IMR-90 (cell line): ENCODE data around the gene TNFAIP8. TPM values are rescaled to one million over a fixed set of nuclear protein-coding genes. Genes with fewer than 3 reads are reported as not detected.

Experiments
- ATAC-seq: fragments of 200-7000 bp; cut with Tn5 transposase; 2 replicates; pipeline ENCODE4 v1.9.1; 2020; ENCODE audit warnings: low read depth, mild to moderate bottlenecking, moderate library complexity
- BruUV-seq: library from RNA; stranded (reverse); fragments of 400-500 nt; replicated peaks from 2 replicates; lab custom pipeline; 2021; lab: Mats Ljungman, UMichigan
- CTCF ChIA-PET: fragments of 300-600 bp; formaldehyde crosslinking; extraction: SDS; loops from one replicate; lab custom pipeline; 2021; ENCODE audit warnings: antibody characterized with exemption; lab: Yijun Ruan, JAX
- POLR2A ChIA-PET: fragments of 300-600 bp; sonication (Branson Sonifier 250); formaldehyde crosslinking; loops from one replicate; lab custom pipeline; 2022; ENCODE audit warnings: antibody characterized with exemption; ENCODE audit not compliant: unreplicated experiment; lab: Charles Lee
- DNase-seq: peaks from one replicate; pipeline ENCODE4 v3.0.0; 2013
- H2AFZ ChIP-seq: replicated peaks from 2 replicates; pipeline ENCODE3; 2013; ENCODE audit warnings: low read length, mild to moderate bottlenecking; ENCODE audit not compliant: poor library complexity
- H2AK5ac ChIP-seq: 2 replicates; pipeline ENCODE4 v1.6.1; 2013; ENCODE audit warnings: low read depth, low read length, inconsistent platforms
- H2AK9ac ChIP-seq: replicated peaks from 2 replicates; pipeline ENCODE3; 2013; ENCODE audit warnings: mild to moderate bottlenecking, low read depth, low read length, moderate library complexity; ENCODE audit not compliant: poor library complexity
- H2BK120ac ChIP-seq: 2 replicates; pipeline ENCODE4 v1.6.1; 2013; ENCODE audit warnings: low read depth, low read length, inconsistent platforms
- H2BK15ac ChIP-seq: 3 replicates; pipeline ENCODE4 v1.6.1; 2013; ENCODE audit warnings: low read depth, low read length, inconsistent platforms
- H2BK20ac ChIP-seq: 2 replicates; pipeline ENCODE4 v1.6.1; 2013; ENCODE audit warnings: low read depth, mild to moderate bottlenecking, inconsistent platforms, low read length, moderate library complexity
- H2BK5ac ChIP-seq: 2 replicates; pipeline ENCODE4 v1.6.1; 2013; ENCODE audit warnings: mild to moderate bottlenecking, low read depth, low read length, inconsistent platforms; ENCODE audit not compliant: poor library complexity, severe bottlenecking
- H3K14ac ChIP-seq: replicated peaks from 2 replicates; pipeline ENCODE4 v1.6.1; 2013; ENCODE audit warnings: low read depth, low read length, inconsistent platforms
- H3K18ac ChIP-seq: 2 replicates; pipeline ENCODE4 v1.6.1; 2013; ENCODE audit warnings: low read depth, low read length, control low read depth
- H3K23ac ChIP-seq: 2 replicates; pipeline ENCODE4 v1.6.1; 2013; ENCODE audit warnings: low read depth, low read length, inconsistent platforms
- H3K27ac ChIP-seq: 2 replicates; pipeline ENCODE4 v1.5.1; 2013; ENCODE audit warnings: mild to moderate bottlenecking, control low read depth, low read length; ENCODE audit not compliant: insufficient read depth
- H3K27me3 ChIP-seq: 2 replicates; pipeline ENCODE4 v1.6.1; 2013; ENCODE audit warnings: low read length; ENCODE audit not compliant: control insufficient read depth, insufficient read depth
- H3K36me3 ChIP-seq: 2 replicates; pipeline ENCODE4 v1.6.1; 2013; ENCODE audit warnings: low read length, mixed read lengths; ENCODE audit not compliant: control insufficient read depth, insufficient read depth
- H3K4ac ChIP-seq: 2 replicates; pipeline ENCODE4 v1.6.1; 2013; ENCODE audit warnings: low read depth, low read length, inconsistent platforms
- H3K4me1 ChIP-seq: 2 replicates; pipeline ENCODE4 v1.6.1; 2013; ENCODE audit warnings: low read length, mixed read lengths; ENCODE audit not compliant: control insufficient read depth, insufficient read depth
- H3K4me2 ChIP-seq: 2 replicates; pipeline ENCODE4 v1.6.1; 2013; ENCODE audit warnings: low read depth, mild to moderate bottlenecking, control low read depth, low read length, moderate library complexity
- H3K4me3 ChIP-seq: 2 replicates; pipeline ENCODE4 v1.5.1; 2013; ENCODE audit warnings: low read depth, mild to moderate bottlenecking, control low read depth, low read length, moderate library complexity; ENCODE audit not compliant: insufficient read depth
- H3K56ac ChIP-seq: 2 replicates; pipeline ENCODE4 v1.6.1; 2013; ENCODE audit warnings: low read length, inconsistent platforms; ENCODE audit not compliant: insufficient read depth; ENCODE audit errors: extremely low read depth
- H3K79me1 ChIP-seq, 2 experiments: 2 replicates each; pipeline ENCODE4 v1.6.1; 2013; ENCODE audit warnings: low read length in 2 of 2, inconsistent platforms in 1 of 2, low read depth in 1 of 2
- H3K9ac ChIP-seq: 2 replicates; pipeline ENCODE4 v1.6.1; 2013; ENCODE audit warnings: low read depth, low read length, control low read depth
- H3K9me1 ChIP-seq: 2 replicates; pipeline ENCODE4 v1.6.1; 2013; ENCODE audit warnings: low read length, inconsistent platforms; ENCODE audit not compliant: insufficient read depth
- H3K9me3 ChIP-seq: 2 replicates; pipeline ENCODE4 v1.6.1; 2013; ENCODE audit warnings: low read length; ENCODE audit not compliant: control insufficient read depth, insufficient read depth
- H4K20me1 ChIP-seq: 2 replicates; pipeline ENCODE4 v1.6.1; 2013; ENCODE audit warnings: low read length, inconsistent platforms; ENCODE audit not compliant: insufficient read depth
- H4K5ac ChIP-seq: 2 replicates; pipeline ENCODE4 v1.6.1; 2013; ENCODE audit warnings: mild to moderate bottlenecking, low read depth, low read length, control low read depth
- H4K8ac ChIP-seq, 2 experiments: 2 replicates each; pipeline ENCODE4 v1.6.1; 2013; ENCODE audit warnings: low read depth in 2 of 2, low read length in 2 of 2, control low read depth in 1 of 2, inconsistent platforms in 1 of 2
- H4K91ac ChIP-seq: 2 replicates; pipeline ENCODE4 v1.6.1; 2013; ENCODE audit warnings: low read depth, low read length, inconsistent platforms; ENCODE audit not compliant: insufficient read depth
- BHLHE40 ChIP-seq: fragments of 150-350 bp; IDR thresholded peaks from 2 replicates; pipeline ENCODE4 v1.6.1; 2016; ENCODE audit warnings: mild to moderate bottlenecking, low read depth, low read length
- CEBPB ChIP-seq: IDR thresholded peaks from 2 replicates; pipeline ENCODE4 v1.6.1; 2012; ENCODE audit warnings: low read depth, low read length, improper control_type of control experiment
- CHD1 ChIP-seq: IDR thresholded peaks from 2 replicates; pipeline ENCODE4 v1.6.1; 2012; ENCODE audit warnings: low read depth, low read length, improper control_type of control experiment
- FOS ChIP-seq: fragments of 150-350 bp; IDR thresholded peaks from 2 replicates; pipeline ENCODE4 v1.6.1; 2016; ENCODE audit warnings: low read depth, low read length
- MAFK ChIP-seq: IDR thresholded peaks from 2 replicates; pipeline ENCODE4 v1.6.1; 2012; ENCODE audit warnings: low read depth, low read length, improper control_type of control experiment
- MAZ ChIP-seq: IDR thresholded peaks from 2 replicates; pipeline ENCODE4 v1.6.1; 2012; ENCODE audit warnings: low read depth, mild to moderate bottlenecking, low read length, improper control_type of control experiment, moderate library complexity, borderline replicate concordance
- MXI1 ChIP-seq: IDR thresholded peaks from 2 replicates; pipeline ENCODE4 v1.6.1; 2012; ENCODE audit warnings: low read depth, mild to moderate bottlenecking, low read length, moderate library complexity, borderline replicate concordance
- NFE2L2 ChIP-seq: fragments of 150-350 bp; IDR thresholded peaks from 2 replicates; pipeline ENCODE4 v1.6.1; 2016; ENCODE audit warnings: low read depth, mild to moderate bottlenecking, low read length
- POLR2A ChIP-seq: IDR thresholded peaks from 2 replicates; pipeline ENCODE4 v1.6.1; 2012; ENCODE audit warnings: mild to moderate bottlenecking, low read depth, low read length
- RAD21 ChIP-seq: IDR thresholded peaks from 2 replicates; pipeline ENCODE4 v1.6.1; 2012; ENCODE audit warnings: low read length, improper control_type of control experiment
- RCOR1 ChIP-seq: IDR thresholded peaks from 2 replicates; pipeline ENCODE4 v1.6.1; 2012; ENCODE audit warnings: mild to moderate bottlenecking, low read length, improper control_type of control experiment; ENCODE audit not compliant: insufficient replicate concordance
- RFX5 ChIP-seq: IDR thresholded peaks from 2 replicates; pipeline ENCODE4 v1.8.0; 2012; ENCODE audit warnings: low read depth, mild to moderate bottlenecking, low read length, moderate library complexity
- SMC3 ChIP-seq: fragments of 150-350 bp; IDR thresholded peaks from 2 replicates; pipeline ENCODE4 v1.6.1; 2016; ENCODE audit warnings: low read depth, mild to moderate bottlenecking, antibody characterized with exemption, low read length, moderate library complexity
- WGBS, 2 experiments: methylation state at CpG; one replicate each; pipeline versions ENCODE4 v1.1.5 to v1.1.7; 2013; ENCODE audit warnings: missing lambda C conversion rate in 2 of 2; ENCODE audit not compliant: insufficient read length in 1 of 2; ENCODE audit errors: extremely low coverage in 2 of 2; 5-methylcytosine and 5-hydroxymethylcytosine counted together
- dilution Hi-C: fragments of 300-500 bp; cut with HindIII; formaldehyde crosslinking; loops from one replicate; pipeline ENCODE4 v1.14.3; 2018; ENCODE audit warnings: low sequenced_read_pairs; ENCODE audit not compliant: unreplicated experiment
- in situ Hi-C: fragments of 300-500 bp; cut with MboI; formaldehyde crosslinking; loops from 3 replicates; pipeline ENCODE4 v1.14.3; 2019; ENCODE audit warnings: low sequenced_read_pairs, inconsistent platforms, mixed read lengths
- intact Hi-C: fragments of 100-400 bp; cut with micrococcal nuclease; formaldehyde crosslinking; loops from 2 replicates; pipeline ENCODE4 v1.10.0; 2022
- polyA plus RNA-seq, 3 experiments: library from polyadenylated mRNA; depleted of rRNA; stranded (reverse); fragments of >200 nt; gene quantifications; 2 replicates each; pipeline ENCODE4 v1.2.3, GENCODE V29; 2012; ENCODE audit warnings: low replicate concordance in 1 of 3
- total RNA-seq: library from RNA; depleted of rRNA; stranded (reverse); fragments of >200 nt; gene quantifications from 2 replicates; pipeline ENCODE4 v1.2.3, GENCODE V29; 2012
- TF ChIP-seq, protein P1 (sequence below): conservative IDR thresholded peaks from 2 replicates; pipeline ENCODE4 v1.5.1; 2012; ENCODE audit warnings: mild to moderate bottlenecking, low read depth, low read length, improper control_type of control experiment
- TF ChIP-seq, protein P2 (sequence below): fragments of 150-350 bp; IDR thresholded peaks from 2 replicates; pipeline ENCODE4 v1.6.1; 2017; ENCODE audit warnings: mild to moderate bottlenecking, antibody characterized with exemption, low read length, low read depth
- TF ChIP-seq, protein P3 (sequence below): fragments of 150-350 bp; IDR thresholded peaks from 2 replicates; pipeline ENCODE4 v1.6.1; 2016; ENCODE audit warnings: low read depth, mild to moderate bottlenecking, low read length, moderate library complexity, borderline replicate concordance

The TNFAIP8 gene
- total and polyA plus RNA-seq, 2 of the 4 experiments (the other 2 are of a cell fraction): 20.3 to 29.9 TPM

DNA sequence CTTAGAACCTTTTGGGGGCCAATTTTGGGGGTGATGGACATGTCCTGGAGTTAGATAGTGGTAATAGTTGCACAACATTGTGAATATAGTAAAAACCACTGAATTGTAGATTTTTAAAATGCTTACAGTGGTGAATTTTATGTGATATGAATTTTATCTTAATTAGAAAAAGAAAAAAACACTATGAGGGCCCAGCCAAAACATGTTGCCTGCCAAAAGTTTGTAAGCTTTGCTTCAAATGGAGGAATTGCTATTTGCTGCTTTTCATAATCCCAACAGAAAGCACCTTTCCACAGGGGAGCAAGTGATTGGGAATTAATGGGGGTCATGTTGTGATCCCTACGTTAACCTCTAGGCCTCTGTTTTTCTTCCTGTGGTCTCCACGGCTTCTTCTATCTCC, 19.1 kb downstream of the TNFAIP8 start:
- Histone ChIP-seq H3K27ac (no peak overlapping the region), H4K20me1 (no peaks in the 10 kb centered on the region), H3K4ac (no peak overlapping the region), H3K27me3 (no peaks in the 10 kb centered on the region), H3K9me1 (peaks cover 5% of the 10 kb centered on the region), H3K79me1 (peaks cover 17% of the 10 kb centered on the region in 2 experiments; a peak in 3 of 4 replicates), H3K18ac (no peak overlapping the region), H2AK9ac (no peak overlapping the region), H2BK15ac (no peak overlapping the region), H4K8ac (no peak overlapping the region), H4K91ac (no peak overlapping the region), H3K4me1 (peaks cover 15% of the 10 kb centered on the region), H3K9me3 (no peaks in the 10 kb centered on the region), H3K56ac (no peak overlapping the region), H3K14ac (no peak overlapping the region), H4K5ac (no peak overlapping the region), H2BK120ac (no peak overlapping the region), H3K9ac (no peak overlapping the region), H2AK5ac (no peak overlapping the region), H2AFZ (no peak overlapping the region), H3K4me3 (no peak overlapping the region), H2BK20ac (no peak overlapping the region), H3K23ac (no peak overlapping the region), H3K4me2 (no peak overlapping the region), H2BK5ac (no peak overlapping the region), H3K36me3 (0 out of 2 replicates have a peak, but pooled peaks cover 1% of the 10 kb centered on the region)
- intact Hi-C loops: no loop called here
- ChIA-PET POLR2A (no interaction called here), CTCF (no interaction called here)
- no CpG with 5 or more reads among the region's 2 CpGs for WGBS, 2 experiments
- dilution Hi-C loops: no loop called here
- TF ChIP-seq, protein P1, sequence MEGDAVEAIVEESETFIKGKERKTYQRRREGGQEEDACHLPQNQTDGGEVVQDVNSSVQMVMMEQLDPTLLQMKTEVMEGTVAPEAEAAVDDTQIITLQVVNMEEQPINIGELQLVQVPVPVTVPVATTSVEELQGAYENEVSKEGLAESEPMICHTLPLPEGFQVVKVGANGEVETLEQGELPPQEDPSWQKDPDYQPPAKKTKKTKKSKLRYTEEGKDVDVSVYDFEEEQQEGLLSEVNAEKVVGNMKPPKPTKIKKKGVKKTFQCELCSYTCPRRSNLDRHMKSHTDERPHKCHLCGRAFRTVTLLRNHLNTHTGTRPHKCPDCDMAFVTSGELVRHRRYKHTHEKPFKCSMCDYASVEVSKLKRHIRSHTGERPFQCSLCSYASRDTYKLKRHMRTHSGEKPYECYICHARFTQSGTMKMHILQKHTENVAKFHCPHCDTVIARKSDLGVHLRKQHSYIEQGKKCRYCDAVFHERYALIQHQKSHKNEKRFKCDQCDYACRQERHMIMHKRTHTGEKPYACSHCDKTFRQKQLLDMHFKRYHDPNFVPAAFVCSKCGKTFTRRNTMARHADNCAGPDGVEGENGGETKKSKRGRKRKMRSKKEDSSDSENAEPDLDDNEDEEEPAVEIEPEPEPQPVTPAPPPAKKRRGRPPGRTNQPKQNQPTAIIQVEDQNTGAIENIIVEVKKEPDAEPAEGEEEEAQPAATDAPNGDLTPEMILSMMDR: no peak
- no peak for TF ChIP-seq POLR2A
- TF ChIP-seq MAZ: no peak
- TF ChIP-seq, protein P2, sequence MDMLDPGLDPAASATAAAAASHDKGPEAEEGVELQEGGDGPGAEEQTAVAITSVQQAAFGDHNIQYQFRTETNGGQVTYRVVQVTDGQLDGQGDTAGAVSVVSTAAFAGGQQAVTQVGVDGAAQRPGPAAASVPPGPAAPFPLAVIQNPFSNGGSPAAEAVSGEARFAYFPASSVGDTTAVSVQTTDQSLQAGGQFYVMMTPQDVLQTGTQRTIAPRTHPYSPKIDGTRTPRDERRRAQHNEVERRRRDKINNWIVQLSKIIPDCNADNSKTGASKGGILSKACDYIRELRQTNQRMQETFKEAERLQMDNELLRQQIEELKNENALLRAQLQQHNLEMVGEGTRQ: no peak
- no peak for TF ChIP-seq BHLHE40
- TF ChIP-seq RCOR1: no peak
- TF ChIP-seq SMC3: no peak
- no peak for TF ChIP-seq MAFK
- TF ChIP-seq RFX5: no peak
- no peak for TF ChIP-seq CHD1
- no peak for TF ChIP-seq CEBPB
- no peak for TF ChIP-seq NFE2L2
- TF ChIP-seq MXI1: no peak
- no peak for TF ChIP-seq RAD21
- TF ChIP-seq, protein P3, sequence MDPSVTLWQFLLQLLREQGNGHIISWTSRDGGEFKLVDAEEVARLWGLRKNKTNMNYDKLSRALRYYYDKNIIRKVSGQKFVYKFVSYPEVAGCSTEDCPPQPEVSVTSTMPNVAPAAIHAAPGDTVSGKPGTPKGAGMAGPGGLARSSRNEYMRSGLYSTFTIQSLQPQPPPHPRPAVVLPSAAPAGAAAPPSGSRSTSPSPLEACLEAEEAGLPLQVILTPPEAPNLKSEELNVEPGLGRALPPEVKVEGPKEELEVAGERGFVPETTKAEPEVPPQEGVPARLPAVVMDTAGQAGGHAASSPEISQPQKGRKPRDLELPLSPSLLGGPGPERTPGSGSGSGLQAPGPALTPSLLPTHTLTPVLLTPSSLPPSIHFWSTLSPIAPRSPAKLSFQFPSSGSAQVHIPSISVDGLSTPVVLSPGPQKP: no peak
- TF ChIP-seq FOS: no peak
- in situ Hi-C loops: no loop called here
- BruUV-seq: no TSS peak
- no peak for DNase-seq
- no peak for ATAC-seq
